Measurements from ENCODE around the gene ABLIM3. TPM values are rescaled to one million over a fixed set of nuclear protein-coding genes. Genes with fewer than 3 reads are reported as not detected.

ABLIM3 gene
- polyA plus RNA-seq, 1 donor (not counting 4 experiments of a cell fraction or from before 2014, with no cell fraction given) = 7.9 TPM

DNA sequence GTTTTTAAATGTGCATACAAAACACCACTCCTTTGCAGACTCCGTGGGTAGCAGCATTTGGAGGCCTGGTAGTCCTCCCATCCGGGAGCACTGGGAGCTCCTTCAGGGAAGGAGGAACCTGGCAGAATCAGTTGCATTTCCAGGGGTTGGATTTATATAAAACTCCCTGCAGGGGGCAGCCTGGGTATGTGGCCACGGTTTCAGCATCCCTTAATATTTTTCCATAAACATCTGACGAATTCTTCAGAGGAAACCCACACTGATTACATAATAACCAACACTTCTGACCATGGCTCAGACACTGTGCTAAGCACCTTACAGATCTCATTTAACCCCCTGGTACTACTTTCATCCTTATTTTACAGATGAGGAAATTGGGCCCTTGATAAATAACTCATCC, 124.3 kb downstream of the ABLIM3 start:
- dilution Hi-C loops (cut with MboI; ENCODE audit: extremely low pct_ligation_motif_present, low sequenced_read_pairs) = no loop called here
- Histone ChIP-seq H3K79me2 (ENCODE audit: control insufficient read depth, insufficient read depth, low read length) (no peaks in the 10 kb centered on the region), H2AFZ (ENCODE audit: control insufficient read depth, low read length) (no peak overlapping the region), H3K4me1 (ENCODE audit: control insufficient read depth, extremely low read depth, insufficient read depth, low read length) (peaks cover 5% of the 10 kb centered on the region), H3K4me2 (ENCODE audit: control insufficient read depth, extremely low read depth, insufficient read depth, low read depth, low read length) (no peak overlapping the region), H4K20me1 (ENCODE audit: control insufficient read depth, extremely low read depth, insufficient read depth, low read length) (no peaks in the 10 kb centered on the region), H3K9ac (ENCODE audit: control insufficient read depth, extremely low read depth, insufficient read depth, low read length) (no peak overlapping the region), H3K27me3 (ENCODE audit: control insufficient read depth, extremely low read depth, insufficient read depth, low read length) (no peaks in the 10 kb centered on the region), H3K9me1 (ENCODE audit: control insufficient read depth, extremely low read depth, insufficient read depth, low read length) (no peaks in the 10 kb centered on the region), H3K27ac (ENCODE audit: control insufficient read depth, insufficient read depth, low read length) (no peak overlapping the region), H3K9me3 (ENCODE audit: control insufficient read depth, low read depth, low read length) (peaks cover 2% of the 10 kb centered on the region), H3K36me3 (ENCODE audit: control insufficient read depth in 2 of 2, extremely low read depth in 1 of 2, insufficient read depth in 2 of 2, low read length in 2 of 2) (no peaks in the 10 kb centered on the region), H3K4me3 (ENCODE audit: control insufficient read depth in 2 of 3, extremely low read depth in 1 of 3, insufficient read depth in 2 of 3, low read depth in 1 of 3, low read length in 3 of 3) (no peak overlapping the region)
- DNase-seq (ENCODE audit: low read depth, low spot score) (no peak), FAIRE-seq (no peak)
- TF ChIP-seq, protein P1, sequence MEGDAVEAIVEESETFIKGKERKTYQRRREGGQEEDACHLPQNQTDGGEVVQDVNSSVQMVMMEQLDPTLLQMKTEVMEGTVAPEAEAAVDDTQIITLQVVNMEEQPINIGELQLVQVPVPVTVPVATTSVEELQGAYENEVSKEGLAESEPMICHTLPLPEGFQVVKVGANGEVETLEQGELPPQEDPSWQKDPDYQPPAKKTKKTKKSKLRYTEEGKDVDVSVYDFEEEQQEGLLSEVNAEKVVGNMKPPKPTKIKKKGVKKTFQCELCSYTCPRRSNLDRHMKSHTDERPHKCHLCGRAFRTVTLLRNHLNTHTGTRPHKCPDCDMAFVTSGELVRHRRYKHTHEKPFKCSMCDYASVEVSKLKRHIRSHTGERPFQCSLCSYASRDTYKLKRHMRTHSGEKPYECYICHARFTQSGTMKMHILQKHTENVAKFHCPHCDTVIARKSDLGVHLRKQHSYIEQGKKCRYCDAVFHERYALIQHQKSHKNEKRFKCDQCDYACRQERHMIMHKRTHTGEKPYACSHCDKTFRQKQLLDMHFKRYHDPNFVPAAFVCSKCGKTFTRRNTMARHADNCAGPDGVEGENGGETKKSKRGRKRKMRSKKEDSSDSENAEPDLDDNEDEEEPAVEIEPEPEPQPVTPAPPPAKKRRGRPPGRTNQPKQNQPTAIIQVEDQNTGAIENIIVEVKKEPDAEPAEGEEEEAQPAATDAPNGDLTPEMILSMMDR (optimal IDR thresholded peaks at IDR 0.05 in 1 of 3, IDR thresholded peaks at IDR 0.05 in 1 of 3, conservative IDR thresholded peaks at IDR 0.05 in 1 of 3; ENCODE audit: extremely low read depth in 1 of 3, insufficient read depth in 2 of 3, low read length in 3 of 3) = peak; percentile 26 to 50 (median 35)
- TF ChIP-seq EZH2 (IDR thresholded peaks at IDR 0.05; ENCODE audit: low read length) = no peak

DNA sequence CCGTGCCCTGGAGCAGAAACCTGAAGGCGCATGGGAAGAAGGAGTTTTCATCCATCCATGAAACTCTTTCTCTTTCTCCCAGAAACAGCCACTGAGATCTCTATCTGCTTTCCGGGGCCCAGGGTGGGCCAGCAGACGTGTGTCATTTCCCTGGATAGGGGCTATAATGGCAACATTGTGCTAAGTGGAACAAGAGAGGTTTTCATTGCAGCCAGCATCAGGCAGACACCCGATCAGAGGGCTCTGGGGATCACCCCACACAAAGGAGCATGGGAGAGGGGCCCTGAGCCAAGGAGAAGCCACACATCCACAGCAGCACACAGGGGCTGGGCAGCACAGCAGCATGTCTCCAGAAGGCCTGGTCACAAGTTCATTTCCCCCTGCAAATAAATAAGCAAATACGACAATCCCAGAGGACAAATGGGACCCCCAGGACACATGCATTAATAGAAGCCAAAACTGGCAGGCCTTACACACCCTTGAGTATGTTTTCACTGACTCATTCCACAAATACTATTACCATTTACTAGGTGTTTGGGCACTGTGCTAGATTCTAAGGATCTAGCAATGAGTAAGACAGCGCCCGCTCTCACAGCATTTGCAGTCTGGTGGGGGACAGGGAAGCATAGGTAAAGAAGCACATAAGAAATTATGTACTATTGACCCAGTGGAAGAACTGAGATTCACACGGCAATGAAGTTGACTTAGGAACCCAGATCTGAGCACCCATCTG, 126.1 kb downstream of the ABLIM3 start:
- dilution Hi-C loops (cut with MboI; ENCODE audit: extremely low pct_ligation_motif_present, low sequenced_read_pairs) = no loop called here
- no peak for DNase-seq (ENCODE audit: low read depth, low spot score)
- no peak for TF ChIP-seq EZH2 (IDR thresholded peaks at IDR 0.05; ENCODE audit: low read length)
- TF ChIP-seq, protein P1 (optimal IDR thresholded peaks at IDR 0.05 in 1 of 3, IDR thresholded peaks at IDR 0.05 in 1 of 3, conservative IDR thresholded peaks at IDR 0.05 in 1 of 3; ENCODE audit: extremely low read depth in 1 of 3, insufficient read depth in 2 of 3, low read length in 3 of 3) = no peak
- Histone ChIP-seq H3K9me1 (ENCODE audit: control insufficient read depth, extremely low read depth, insufficient read depth, low read length) (no peaks in the 10 kb centered on the region), H2AFZ (ENCODE audit: control insufficient read depth, low read length) (no peak overlapping the region), H3K4me1 (ENCODE audit: control insufficient read depth, extremely low read depth, insufficient read depth, low read length) (peaks cover 6% of the 10 kb centered on the region), H3K79me2 (ENCODE audit: control insufficient read depth, insufficient read depth, low read length) (no peaks in the 10 kb centered on the region), H3K4me2 (ENCODE audit: control insufficient read depth, extremely low read depth, insufficient read depth, low read depth, low read length) (no peak overlapping the region), H3K4me3 (ENCODE audit: control insufficient read depth in 2 of 3, extremely low read depth in 1 of 3, insufficient read depth in 2 of 3, low read depth in 1 of 3, low read length in 3 of 3) (no peak overlapping the region), H3K9me3 (ENCODE audit: control insufficient read depth, low read depth, low read length) (peaks cover 2% of the 10 kb centered on the region), H3K27me3 (ENCODE audit: control insufficient read depth, extremely low read depth, insufficient read depth, low read length) (no peaks in the 10 kb centered on the region), H3K27ac (ENCODE audit: control insufficient read depth, insufficient read depth, low read length) (no peak overlapping the region), H4K20me1 (ENCODE audit: control insufficient read depth, extremely low read depth, insufficient read depth, low read length) (no peaks in the 10 kb centered on the region), H3K36me3 (ENCODE audit: control insufficient read depth in 2 of 2, extremely low read depth in 1 of 2, insufficient read depth in 2 of 2, low read length in 2 of 2) (no peaks in the 10 kb centered on the region), H3K9ac (ENCODE audit: control insufficient read depth, extremely low read depth, insufficient read depth, low read length) (no peak overlapping the region)
- FAIRE-seq = no peak
